HG02852 (cell line): ENCODE results near the gene REEP6.
"Not testable (repeated sequence)": the region's sequence is repeated elsewhere in the genome, so short reads cannot be mapped to it uniquely, and the experiment has no call there.

Experiments used
- ATAC-seq: cut with Tn5 transposase; IDR thresholded peaks from one replicate; pipeline ENCODE4 v1.9.1; 2021; ENCODE audit warnings: mild to moderate bottlenecking, moderate library complexity; ENCODE audit not compliant: unreplicated experiment

The REEP6 gene

DNA sequence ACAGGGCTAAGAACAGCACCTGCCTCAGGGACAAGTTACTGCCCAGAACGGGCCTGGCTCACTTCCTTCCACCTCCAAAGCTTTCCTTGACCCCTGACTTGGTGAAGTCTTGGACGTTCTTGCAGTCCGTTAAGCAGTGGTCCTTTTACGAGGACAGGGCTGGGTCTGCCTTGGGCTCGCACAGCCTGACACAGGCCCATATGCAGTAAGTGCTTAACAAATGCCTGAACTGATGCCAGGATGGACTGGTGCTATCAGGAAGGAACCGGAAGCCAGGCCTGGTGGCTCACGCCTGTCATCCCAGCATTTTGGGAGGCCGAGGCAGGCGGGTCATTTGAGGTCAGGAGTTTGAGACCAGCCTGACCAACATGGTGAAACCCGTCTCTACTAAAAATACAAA lies 31.1 kb downstream of the REEP6 start:
- ATAC-seq = no peak

DNA sequence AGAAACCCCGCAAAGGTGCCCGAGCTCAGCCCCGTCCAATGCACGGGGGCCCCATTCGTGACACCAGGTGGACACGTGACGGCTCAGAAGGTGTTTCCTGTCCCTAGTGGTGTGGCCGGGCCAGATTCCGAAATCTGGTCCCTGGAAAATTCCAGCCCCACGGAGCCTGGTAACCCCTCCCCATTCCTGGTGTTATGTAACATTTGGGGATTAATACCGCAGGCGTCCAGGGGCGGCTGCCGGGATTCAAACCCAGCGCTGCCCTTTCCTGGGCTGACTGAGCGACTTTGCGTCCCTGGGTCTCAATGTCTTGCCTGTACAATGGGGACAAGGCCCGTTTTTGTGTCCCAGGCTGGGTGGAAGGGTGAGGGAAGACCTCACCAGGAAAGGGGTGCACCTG lies 31.9 kb downstream of the REEP6 start:
- no peak for ATAC-seq

DNA sequence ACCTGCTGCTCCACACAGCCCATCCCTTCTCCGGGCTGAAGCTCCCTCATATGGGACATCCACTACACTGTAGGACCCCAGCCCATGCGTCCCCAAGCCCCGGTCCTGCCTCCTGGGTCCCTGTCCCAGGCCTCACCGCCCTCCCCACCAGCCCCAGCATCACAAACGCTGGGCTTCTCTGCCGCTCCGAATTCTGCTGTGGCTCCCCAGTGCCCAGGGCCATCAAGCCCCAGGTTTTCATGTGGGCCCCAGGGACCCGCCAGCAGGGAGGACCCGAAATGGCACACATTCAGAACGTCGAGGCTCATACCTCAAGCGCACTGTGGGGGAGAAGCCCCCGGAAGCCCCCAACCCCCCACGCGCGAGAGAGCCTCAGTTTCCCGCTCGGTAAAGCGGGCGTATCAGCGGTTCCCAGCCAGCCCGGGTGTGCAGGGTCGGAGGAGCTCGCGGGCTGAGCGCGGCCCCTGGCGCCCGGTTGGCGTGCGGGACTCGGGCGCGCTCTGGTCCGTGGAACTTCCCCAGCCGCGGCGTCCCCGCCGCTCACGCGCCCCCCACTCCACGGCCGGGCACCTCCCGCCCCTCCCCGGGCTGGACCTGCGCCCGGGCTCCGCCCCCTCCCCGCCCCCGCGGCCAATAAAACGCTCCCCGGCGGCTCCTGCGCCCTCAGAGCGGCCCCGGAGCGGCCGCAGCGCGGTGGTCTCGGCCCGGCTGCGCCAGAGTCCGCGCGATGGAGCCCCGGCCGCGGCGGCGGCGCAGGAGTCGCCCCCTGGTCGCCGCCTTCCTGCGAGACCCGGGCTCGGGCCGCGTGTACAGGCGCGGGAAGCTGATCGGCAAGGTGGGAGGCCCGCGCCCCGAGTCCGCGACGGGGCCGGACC lies 32.7 kb downstream of the REEP6 start, which contains the start of gene PLK5:
TSS of gene PLK5 (plus strand) at position 666 of the 875 bp plus-strand sequence. CDS start 2,920 bp downstream, outside the sequence.
- no peak for ATAC-seq

DNA sequence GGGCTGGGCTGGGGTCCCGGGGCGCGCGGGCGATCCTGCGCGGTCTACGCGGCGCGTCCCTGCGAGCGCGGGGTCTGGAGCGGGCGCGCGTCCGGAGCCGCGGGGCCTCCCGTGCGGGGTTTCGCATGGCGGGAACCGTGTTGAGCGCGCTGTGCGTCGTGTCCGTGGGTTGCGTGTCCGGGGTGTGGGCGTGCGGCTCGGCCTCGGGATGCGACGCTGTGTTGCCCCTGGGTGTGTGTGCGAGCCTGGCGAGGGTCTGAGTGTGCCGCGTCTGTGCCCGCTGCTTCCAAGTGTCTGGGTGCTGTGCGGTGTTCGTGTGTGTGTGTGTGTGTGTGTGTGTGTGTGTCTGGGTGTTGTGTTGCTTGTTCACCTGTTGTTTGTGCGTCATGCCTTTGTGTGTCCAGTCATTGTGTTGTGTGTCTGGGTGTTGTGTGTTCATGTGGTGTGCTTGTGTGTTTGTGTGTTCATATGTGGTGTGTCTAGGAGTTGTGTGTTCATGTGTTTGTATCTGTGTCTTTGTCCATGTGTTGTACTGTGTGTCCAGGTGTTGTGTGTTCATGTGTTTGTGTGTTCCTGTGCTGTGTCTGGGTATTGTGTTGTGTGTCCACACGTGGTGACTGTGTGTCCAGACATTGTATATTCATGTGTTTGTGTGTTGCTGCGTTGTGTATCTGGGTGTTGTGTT lies 33.4 kb downstream of the REEP6 start:
- ATAC-seq = no peak

DNA sequence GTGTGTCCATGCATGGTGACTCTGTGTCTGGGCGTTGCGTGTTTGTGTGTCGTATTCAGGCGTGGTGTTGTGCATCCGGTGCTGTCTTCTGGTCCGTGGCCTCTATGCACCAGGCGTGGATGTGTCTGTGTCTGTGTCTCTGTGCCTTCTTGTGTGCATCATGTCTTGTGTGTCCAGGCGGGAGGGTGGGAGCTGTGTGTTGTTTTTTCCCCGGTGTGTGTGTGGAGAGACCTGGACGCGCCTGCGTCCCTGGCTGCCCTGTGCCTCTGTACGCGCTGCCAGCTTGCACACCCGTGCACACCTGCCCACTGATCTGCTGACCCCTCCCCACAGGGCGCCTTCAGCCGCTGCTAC lies 34.0 kb downstream of the REEP6 start:
- no peak for ATAC-seq

DNA sequence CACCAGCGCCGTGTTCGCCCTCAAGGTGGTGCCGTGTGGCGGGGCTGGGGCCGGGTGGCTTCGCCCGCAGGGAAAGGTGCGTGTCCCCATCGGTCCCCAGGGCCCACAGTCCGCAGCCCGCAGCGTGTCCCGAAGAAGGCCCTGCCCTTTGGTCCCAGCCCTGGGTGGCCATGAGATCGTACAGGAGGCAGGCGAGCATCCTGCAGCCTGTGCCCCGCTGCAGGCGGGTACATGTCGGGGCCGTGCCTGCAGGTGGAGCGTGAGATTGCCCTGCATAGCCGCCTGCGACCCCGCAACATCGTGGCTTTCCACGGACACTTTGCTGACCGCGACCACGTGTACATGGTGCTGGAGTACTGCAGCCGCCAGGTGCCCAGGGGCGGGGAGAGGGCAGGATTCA lies 34.4 kb downstream of the REEP6 start:
- ATAC-seq = no peak

GRCh38 chr19:1526066-1526778 lies 35.2 kb downstream of the REEP6 start:
- ATAC-seq = no peak

DNA sequence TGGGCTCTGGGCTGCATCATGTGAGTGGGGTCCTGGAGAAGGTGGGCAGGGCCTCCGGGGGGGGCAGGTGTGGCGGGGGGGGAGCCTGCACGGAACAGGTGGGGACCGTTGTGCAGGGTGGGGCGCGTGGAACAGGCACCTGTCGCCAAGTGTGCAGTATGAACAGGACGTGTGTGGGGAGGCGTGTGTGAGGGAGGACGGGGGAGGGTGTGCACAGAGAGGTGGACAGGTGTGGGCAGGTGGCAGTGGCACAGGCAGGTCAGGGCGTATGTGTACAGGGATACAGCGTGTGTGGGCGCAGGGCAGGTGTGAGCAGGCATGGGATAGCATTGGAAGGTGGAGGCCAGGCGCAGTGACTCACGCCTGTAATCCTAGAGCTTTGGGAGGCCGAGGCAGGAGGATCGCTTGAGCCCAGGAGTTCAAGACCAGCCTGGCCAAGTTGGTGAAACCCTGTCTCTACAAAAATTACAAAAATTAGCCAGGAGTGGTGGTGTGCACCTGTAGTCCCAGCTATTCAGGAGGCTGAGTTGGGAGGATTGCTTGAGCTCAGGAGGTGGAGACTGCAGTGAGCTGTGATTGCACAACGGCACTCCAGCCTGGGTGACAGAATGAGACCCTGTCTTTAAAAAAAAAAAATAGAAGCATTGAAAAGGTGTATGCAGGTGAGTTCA lies 36.1 kb downstream of the REEP6 start:
- ATAC-seq = no peak

DNA sequence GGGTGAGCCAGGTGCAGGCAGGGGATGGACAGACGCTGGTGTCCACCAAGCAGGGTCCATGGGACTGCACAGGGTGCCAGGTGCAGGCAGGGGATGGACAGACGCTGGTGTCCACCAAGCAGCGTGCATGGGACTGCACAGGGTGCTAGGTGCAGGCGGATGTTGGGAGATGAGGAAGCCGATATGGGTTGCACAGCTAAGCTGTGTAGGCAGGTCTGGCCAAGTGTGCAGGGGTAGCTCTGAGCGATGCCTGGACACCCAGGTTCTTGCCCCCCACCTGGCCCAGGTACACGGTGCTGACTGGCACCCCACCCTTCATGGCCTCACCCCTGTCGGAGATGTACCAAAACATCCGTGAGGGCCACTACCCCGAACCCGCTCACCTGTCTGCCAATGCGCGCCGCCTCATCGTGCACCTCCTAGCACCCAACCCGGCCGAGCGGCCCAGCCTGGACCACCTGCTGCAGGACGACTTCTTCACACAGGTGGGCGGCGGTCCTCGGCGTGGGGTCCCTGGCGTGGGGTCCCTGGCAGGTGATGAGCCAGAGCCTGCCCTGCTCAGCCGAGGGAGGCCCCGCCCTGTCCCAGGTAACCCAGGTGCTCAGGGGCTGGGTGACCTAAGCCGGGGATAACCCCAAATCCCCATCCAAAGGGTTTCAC lies 36.8 kb downstream of the REEP6 start:
- no peak for ATAC-seq

DNA sequence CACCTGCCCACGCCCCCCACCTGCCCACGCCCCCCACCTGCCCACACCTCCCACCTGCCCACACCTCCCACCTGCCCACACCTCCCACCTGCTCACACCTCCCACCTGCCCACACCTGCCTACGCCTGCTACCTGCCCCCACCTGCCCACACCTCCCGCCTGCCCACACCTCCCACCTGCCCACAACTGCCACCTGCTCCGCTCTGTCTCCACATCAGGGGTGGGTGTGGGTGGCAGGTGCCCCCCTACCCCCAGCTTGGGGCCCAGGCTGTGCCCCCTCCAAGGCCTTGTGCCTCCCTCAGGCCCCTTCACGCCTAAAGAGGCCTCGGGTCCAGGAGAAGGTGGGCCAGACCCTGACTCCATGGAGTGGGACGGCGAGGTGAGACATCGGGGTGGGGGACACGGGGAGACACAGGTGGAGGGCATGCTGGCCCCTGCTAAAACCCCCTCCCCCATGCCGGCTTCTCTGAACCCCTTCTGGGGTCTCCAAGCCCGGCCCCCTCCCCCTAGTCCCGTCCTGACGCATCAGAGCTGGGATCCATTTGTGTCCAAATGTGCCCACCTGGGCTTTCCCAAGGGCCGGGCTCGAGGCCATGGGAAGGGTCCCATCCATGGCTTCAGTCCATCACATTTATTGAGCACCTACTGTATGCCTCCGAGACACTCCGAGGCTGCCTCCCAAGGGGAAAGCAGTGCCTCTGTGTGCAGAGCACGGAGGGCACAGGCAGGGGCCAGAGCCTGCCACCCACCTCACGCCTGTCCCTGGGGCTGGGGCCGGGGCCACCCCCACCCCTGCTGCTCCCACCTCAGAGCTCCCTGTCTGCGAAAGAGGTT lies 37.8 kb downstream of the REEP6 start:
- ATAC-seq = no peak

- ATAC-seq = no peak
These were observed 38.4 kb downstream of the REEP6 start for GRCh38 chr19:1529430-1529816.

DNA sequence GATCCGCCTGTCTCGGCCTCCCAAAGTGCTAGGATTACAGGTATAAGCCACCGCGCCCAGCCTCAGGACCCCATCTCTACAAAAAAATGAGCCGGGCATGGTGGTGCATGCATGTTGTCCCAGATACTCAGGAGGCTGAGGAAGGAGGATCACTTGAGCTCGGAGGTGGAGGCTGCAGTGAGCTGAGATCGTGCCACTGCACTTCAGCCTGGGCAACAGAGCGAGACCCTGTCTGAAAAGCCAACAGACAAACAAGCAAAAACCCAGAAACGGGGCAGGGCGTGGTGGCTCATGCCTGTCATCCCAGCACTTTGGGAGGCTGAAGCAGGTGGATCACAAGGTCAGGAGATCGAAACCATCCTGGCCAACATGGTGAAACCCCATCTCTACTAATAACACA lies 39.9 kb downstream of the REEP6 start:
- ATAC-seq = not testable (repeated sequence)

DNA sequence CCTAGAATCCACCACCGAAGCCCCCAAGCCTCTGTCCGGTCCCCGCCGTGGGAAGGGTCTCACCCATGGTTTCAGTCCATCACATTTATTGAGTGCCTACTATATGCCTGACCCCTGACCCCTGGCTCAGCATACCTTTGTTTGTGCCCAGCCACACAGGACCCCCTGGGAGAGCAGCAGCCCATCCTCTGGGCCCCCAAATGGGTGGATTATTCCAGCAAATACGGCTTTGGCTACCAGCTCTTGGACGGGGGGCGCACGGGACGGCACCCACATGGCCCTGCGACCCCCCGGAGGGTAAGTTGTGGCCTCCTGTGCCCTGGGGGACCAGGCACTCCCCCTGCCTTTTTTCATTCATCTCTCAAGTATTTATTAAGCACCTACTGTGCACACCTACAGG lies 40.6 kb downstream of the REEP6 start:
- no peak for ATAC-seq

GRCh38 chr19:1532003-1532402 lies 41.0 kb downstream of the REEP6 start:
- no peak for ATAC-seq

- ATAC-seq = no peak
These were observed 42.6 kb downstream of the REEP6 start for GRCh38 chr19:1533510-1534150.

GRCh38 chr19:1534972-1535371 lies 44.0 kb downstream of the REEP6 start:
- no peak for ATAC-seq

GRCh38 chr19:1535699-1536098 lies 44.7 kb downstream of the REEP6 start:
- not testable (repeated sequence) for ATAC-seq

DNA sequence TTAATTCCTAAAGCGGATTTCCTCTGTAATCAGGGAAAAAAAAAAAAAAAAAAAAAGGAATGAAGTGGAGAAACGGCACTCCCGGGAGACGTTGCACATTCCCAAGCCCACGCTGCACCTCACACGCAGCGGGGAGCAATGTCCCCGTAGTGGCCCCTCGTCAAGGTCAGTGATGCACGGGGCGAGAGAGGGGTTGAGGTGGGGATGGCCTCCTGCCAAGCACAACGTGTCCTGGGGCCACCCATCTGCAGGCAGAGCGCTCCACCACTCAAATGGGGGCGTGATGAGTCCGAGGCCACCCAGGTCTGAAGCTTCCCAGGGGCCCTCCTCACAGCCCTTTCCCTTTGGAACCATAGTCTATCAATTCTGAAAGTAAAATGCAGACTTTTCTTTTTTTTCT lies 48.0 kb downstream of the REEP6 start:
- ATAC-seq = no peak

DNA sequence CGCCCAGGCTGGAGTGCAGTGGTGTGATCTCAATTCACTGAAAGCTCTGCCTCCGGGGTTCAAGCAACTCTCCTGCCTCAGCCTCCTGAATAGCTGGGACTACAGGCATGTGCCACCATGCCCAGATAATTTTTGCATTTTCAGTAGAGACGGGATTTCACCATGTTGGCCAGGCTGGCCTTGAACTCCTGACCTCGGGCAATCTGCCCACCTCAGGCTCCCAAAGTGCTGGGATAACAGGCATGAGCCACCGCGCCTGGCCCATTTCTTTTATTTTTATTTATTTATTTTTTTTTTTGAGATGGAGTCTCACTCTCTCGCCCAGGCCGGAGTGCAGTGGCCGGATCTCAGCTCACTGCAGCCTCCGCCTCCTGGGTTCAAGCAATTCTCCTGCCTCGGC lies 48.8 kb downstream of the REEP6 start:
- not testable (repeated sequence) for ATAC-seq
